Right lobe of liver (tissue), 6 donors: Measurements from ENCODE around the gene NDUFAF5. TPM values are rescaled to one million over a fixed set of nuclear protein-coding genes. Genes with fewer than 3 reads are reported as not detected.

Experiments used
- ATAC-seq, 4 donors: fragments of 200-7000 bp; cut with Tn5 transposase; one replicate each; pipeline ENCODE4 v1.9.1; 2020; ENCODE audit warnings: mild to moderate bottlenecking in 4 of 4, moderate library complexity in 4 of 4
- DNase-seq, 3 donors: peaks; one replicate each; pipeline ENCODE4 v3.0.0-alpha.2; 2020
- H3K27ac ChIP-seq, 3 donors: fragments of 200-600 bp; one replicate each; pipeline ENCODE4 v1.8.0; 2022
- H3K27me3 ChIP-seq, 2 donors: fragments of 200-600 bp; one replicate each; pipeline ENCODE4 v1.8.0; 2022
- H3K36me3 ChIP-seq, 4 donors: fragments of 200-600 bp; sonication (generic) in 1 of 4; one replicate each; pipeline versions ENCODE4 v1.5.1 to v1.8.0; 2017 to 2022; ENCODE audit warnings: control low read depth in 1 of 4
- H3K4me1 ChIP-seq, 4 donors: fragments of 200-600 bp; sonication (generic) in 1 of 4; one replicate each; pipeline versions ENCODE4 v1.5.1 to v1.8.0; 2017 to 2022; ENCODE audit warnings: control low read depth in 1 of 4
- H3K4me3 ChIP-seq, 3 donors: fragments of 200-600 bp; one replicate each; pipeline ENCODE4 v1.8.0; 2022
- H3K9me3 ChIP-seq, 4 donors: fragments of 200-600 bp; sonication (generic) in 1 of 4; one replicate each; pipeline versions ENCODE4 v1.5.1 to v1.8.0; 2017 to 2022; ENCODE audit warnings: control low read depth in 1 of 4
- CTCF ChIP-seq, 4 donors: fragments of 200-600 bp in 3 of 4; fragments of 450-650 bp in 1 of 4; IDR thresholded peaks; one replicate each; pipeline versions ENCODE4 v1.5.1 to v1.8.0; 2016 to 2022; ENCODE audit warnings: antibody characterized with exemption in 4 of 4, mild to moderate bottlenecking in 2 of 4
- POLR2A ChIP-seq: fragments of 450-650 bp; IDR thresholded peaks from one replicate; pipeline ENCODE4 v1.6.1; 2017; ENCODE audit warnings: antibody characterized with exemption, mild to moderate bottlenecking
- WGBS: methylation state at CpG from one replicate; pipeline ENCODE4 v1.1.6; 2018; ENCODE audit warnings: low coverage, low lambda C conversion rate; ENCODE audit not compliant: insufficient coverage; ENCODE audit errors: missing lambda C conversion rate; 5-methylcytosine and 5-hydroxymethylcytosine counted together
- intact Hi-C, 2 donors: fragments of 100-400 bp; cut with DNase I; formaldehyde crosslinking; loops; one replicate each; pipeline versions ENCODE4 v1.11.2 to v1.14.1; 2022
- total RNA-seq, 6 experiments: library from RNA; depleted of rRNA in 2 of 6; stranded (reverse); fragments of >200 nt in 2 of 6; fragmentation: NEBNext Ultra II Directional in 3 of 6; extraction: Animal tissue kit (Norgen Biotek cat#: 25700) in 3 of 6; gene quantifications; one replicate each; pipeline versions ENCODE4 v1.1.0 to v1.2.4, GENCODE V29; 2016 to 2023
- donor health status: DM: no; HTN: yes; CAD: no.
- donor health status: DM: no; HTN: no; CAD: no.
- donor health status: DM: no; HTN: no; CAD: no.
- donor health status: DM: no; HTN: yes; CAD: no.
- donor health status: DM: no; HTN: yes; CAD: no.

NDUFAF5 gene
- total RNA-seq, 6 experiments from 2014 or later: 9.8 to 15.9 (median 11.7) TPM

GRCh38 chr20:13788167-13788834 is 3.5 kb downstream of the NDUFAF5 start:
- whole genome bisulfite sequencing: 6% methylated on average over 1 of the region's 1 CpG
- Histone ChIP-seq H3K36me3 (peaks cover 0 to 15% (median 6%) of the 10 kb centered on the region in 4 donors), H3K27me3 (no peaks in the 10 kb centered on the region), H3K4me3 (no peak overlapping the region), H3K4me1 (peaks cover 0 to 40% (median 13%) of the 10 kb centered on the region in 4 donors), H3K9me3 (no peaks in the 10 kb centered on the region), H3K27ac (peak overlapping the region; percentile 14 to 66 (median 58))
- ATAC-seq: peak; percentile 51 to 77 (median 66)
- TF ChIP-seq POLR2A: no peak
- TF ChIP-seq CTCF (IDR thresholded peaks at IDR 0.05): peak; percentile 41 to 55 (median 53)
- intact Hi-C loops: no loop called here
- peak; percentile 33 to 65 (median 64) for DNase-seq

- DNase-seq: no peak
- intact Hi-C loops: no loop called here
- TF ChIP-seq CTCF (IDR thresholded peaks at IDR 0.05): no peak
- no peak for TF ChIP-seq POLR2A
- peaks cover 0 to 32% (median 10%) of the 10 kb centered on the region in 4 donors for H3K4me1 ChIP-seq
- H3K27ac ChIP-seq: no peak overlapping the region
- WGBS: 85% methylated on average over 2 of the region's 2 CpGs
- H3K4me3 ChIP-seq: no peak overlapping the region
- no peaks in the 10 kb centered on the region for H3K27me3 ChIP-seq
- no peak for ATAC-seq
- H3K9me3 ChIP-seq: no peaks in the 10 kb centered on the region
- peaks cover 0 to 38% (median 16%) of the 10 kb centered on the region in 4 donors for H3K36me3 ChIP-seq
These were observed 5.9 kb downstream of the NDUFAF5 start for GRCh38 chr20:13790708-13791107.

- WGBS: 75% methylated on average over 2 of the region's 2 CpGs
- Histone ChIP-seq H3K36me3 (peaks cover 0 to 48% (median 19%) of the 10 kb centered on the region in 4 donors), H3K4me1 (peaks cover 0 to 23% (median 6%) of the 10 kb centered on the region in 4 donors), H3K27me3 (no peaks in the 10 kb centered on the region), H3K9me3 (no peaks in the 10 kb centered on the region), H3K4me3 (no peak overlapping the region), H3K27ac (no peak overlapping the region)
- DNase-seq: no peak
- intact Hi-C loops: no loop called here
- peak in 1 of 4 donors; percentile 20 for ATAC-seq
- TF ChIP-seq POLR2A: no peak
- no peak for TF ChIP-seq CTCF (IDR thresholded peaks at IDR 0.05)
These were observed 7.0 kb downstream of the NDUFAF5 start for GRCh38 chr20:13791540-13792459.

- no peak for TF ChIP-seq CTCF (IDR thresholded peaks at IDR 0.05)
- TF ChIP-seq POLR2A: no peak
- ATAC-seq: no peak
- DNase-seq: no peak
These were observed 8.2 kb downstream of the NDUFAF5 start for GRCh38 chr20:13793001-13793400.

More at GRCh38 chr20:13793001-13793400, 8.2 kb downstream of the NDUFAF5 start:
- intact Hi-C loops: no loop called here
- Histone ChIP-seq H3K4me1 (peaks cover 0 to 13% (median 2%) of the 10 kb centered on the region in 4 donors), H3K27me3 (no peaks in the 10 kb centered on the region), H3K27ac (no peak overlapping the region), H3K4me3 (no peak overlapping the region), H3K9me3 (no peaks in the 10 kb centered on the region), H3K36me3 (peaks cover 0 to 49% (median 22%) of the 10 kb centered on the region in 4 donors)
- 92% methylated on average over 1 of the region's 1 CpG for WGBS
